OCI-LY7 (cell line): ENCODE data around the gene KRTAP2-2.

Source experiments
- EZH2phosphoT487 ChIP-seq: fragments of 200-600 bp; sonication (generic); IDR thresholded peaks from 2 replicates; pipeline ENCODE4 v1.6.1; 2018; ENCODE audit warnings: low read depth, borderline replicate concordance, mild to moderate bottlenecking, mixed run types, antibody characterized with exemption, low read length, moderate library complexity, mixed read lengths
- TF ChIP-seq, protein P1 (sequence below): fragments of 200-600 bp; sonication (generic); conservative IDR thresholded peaks from 2 replicates; pipeline ENCODE4 v1.5.1; 2014; ENCODE audit warnings: mild to moderate bottlenecking, antibody characterized with exemption, low read length, moderate library complexity, mixed read lengths

DNA sequence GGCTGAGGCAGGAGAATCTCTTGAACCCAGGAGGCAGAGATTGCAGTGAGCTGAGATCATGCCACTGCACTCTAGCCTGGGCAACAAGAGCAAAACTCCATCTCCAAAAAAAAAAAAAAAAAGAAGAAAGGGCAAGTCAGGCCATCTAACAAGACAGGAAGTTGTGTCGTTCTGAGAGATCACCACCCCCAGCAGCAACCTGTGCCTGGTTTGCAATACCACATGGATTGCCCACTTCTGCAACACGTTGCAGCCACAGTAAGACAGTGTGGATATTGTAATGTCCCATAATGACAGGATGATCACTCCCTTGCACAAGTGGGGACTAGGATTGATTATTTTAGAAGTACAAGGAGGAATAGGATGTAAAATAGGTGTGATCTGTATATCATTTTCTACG lies 14.0 kb upstream of the KRTAP2-2 start:
- TF ChIP-seq, protein P1, sequence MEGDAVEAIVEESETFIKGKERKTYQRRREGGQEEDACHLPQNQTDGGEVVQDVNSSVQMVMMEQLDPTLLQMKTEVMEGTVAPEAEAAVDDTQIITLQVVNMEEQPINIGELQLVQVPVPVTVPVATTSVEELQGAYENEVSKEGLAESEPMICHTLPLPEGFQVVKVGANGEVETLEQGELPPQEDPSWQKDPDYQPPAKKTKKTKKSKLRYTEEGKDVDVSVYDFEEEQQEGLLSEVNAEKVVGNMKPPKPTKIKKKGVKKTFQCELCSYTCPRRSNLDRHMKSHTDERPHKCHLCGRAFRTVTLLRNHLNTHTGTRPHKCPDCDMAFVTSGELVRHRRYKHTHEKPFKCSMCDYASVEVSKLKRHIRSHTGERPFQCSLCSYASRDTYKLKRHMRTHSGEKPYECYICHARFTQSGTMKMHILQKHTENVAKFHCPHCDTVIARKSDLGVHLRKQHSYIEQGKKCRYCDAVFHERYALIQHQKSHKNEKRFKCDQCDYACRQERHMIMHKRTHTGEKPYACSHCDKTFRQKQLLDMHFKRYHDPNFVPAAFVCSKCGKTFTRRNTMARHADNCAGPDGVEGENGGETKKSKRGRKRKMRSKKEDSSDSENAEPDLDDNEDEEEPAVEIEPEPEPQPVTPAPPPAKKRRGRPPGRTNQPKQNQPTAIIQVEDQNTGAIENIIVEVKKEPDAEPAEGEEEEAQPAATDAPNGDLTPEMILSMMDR: no peak
- TF ChIP-seq EZH2phosphoT487: no peak
